ENCODE results near the gene TCTN2. TPM values are rescaled to one million over a fixed set of nuclear protein-coding genes. Genes with fewer than 3 reads are reported as not detected.
A peak's percentile ranks its signal among the peaks of the same experiment; 100 is the strongest.

The TCTN2 gene
- total RNA-seq (ENCODE audit: low replicate concordance), result 11.1 and 18.5 TPM in 2 replicates

GRCh38 chr12:123670882-123671728 is at the start of gene TCTN2:
TCTN2 (plus strand) TSS chr12:123671113; CDS start chr12:123671241, 128 bp downstream.
- H3K4me3 ChIP-seq (ENCODE audit: low read depth, low read length), result peak within 1 kb of the TSS; percentile 89
- TF ChIP-seq CTCF (IDR thresholded peaks at IDR 0.05; ENCODE audit: insufficient read depth, low read length), result no peak
- DNase-seq (ENCODE audit: low read depth), result peak; percentile 89

GRCh38 chr12:123621619-123622530 is 49.0 kb upstream of the TCTN2 start:
- H3K4me3 ChIP-seq (ENCODE audit: low read depth, low read length), result no peak overlapping the region
- TF ChIP-seq CTCF (IDR thresholded peaks at IDR 0.05; ENCODE audit: insufficient read depth, low read length), result no peak
- no peak for DNase-seq (ENCODE audit: low read depth)

GRCh38 chr12:123633379-123634141 is 37.4 kb upstream of the TCTN2 start, which contains the start of the genes EIF2B1 and GTF2H3:
EIF2B1 (minus strand) TSS chr12:123633686; CDS start chr12:123633557, 129 bp downstream.
GTF2H3 (plus strand) TSS chr12:123633829; CDS start chr12:123633860, 31 bp downstream.
- peak within 1 kb of the TSS; percentile 96 for H3K4me3 ChIP-seq (ENCODE audit: low read depth, low read length)
- peak; percentile 93 for DNase-seq (ENCODE audit: low read depth)
- TF ChIP-seq CTCF (IDR thresholded peaks at IDR 0.05; ENCODE audit: insufficient read depth, low read length), result no peak

GRCh38 chr12:123634142-123634561 is 36.8 kb upstream of the TCTN2 start:
- peak overlapping the region; percentile 96 for H3K4me3 ChIP-seq (ENCODE audit: low read depth, low read length)
- DNase-seq (ENCODE audit: low read depth), result no peak
- no peak for TF ChIP-seq CTCF (IDR thresholded peaks at IDR 0.05; ENCODE audit: insufficient read depth, low read length)

- TF ChIP-seq CTCF (IDR thresholded peaks at IDR 0.05; ENCODE audit: insufficient read depth, low read length), result no peak
- H3K4me3 ChIP-seq (ENCODE audit: low read depth, low read length), result no peak overlapping the region
- DNase-seq (ENCODE audit: low read depth), result no peak
These were observed 27.0 kb upstream of the TCTN2 start for GRCh38 chr12:123643911-123644310.

- TF ChIP-seq CTCF (IDR thresholded peaks at IDR 0.05; ENCODE audit: insufficient read depth, low read length), result no peak
- no peak for DNase-seq (ENCODE audit: low read depth)
- H3K4me3 ChIP-seq (ENCODE audit: low read depth, low read length), result no peak overlapping the region
These were observed 25.5 kb upstream of the TCTN2 start for GRCh38 chr12:123645380-123645779.

All from fibroblast of the aortic adventitia (primary cell).